Panc1 (cell line): ENCODE results near the gene OLIG1. TPM values are rescaled to one million over a fixed set of nuclear protein-coding genes. Genes with fewer than 3 reads are reported as not detected.

ENCODE experiments used
- ATAC-seq: fragments of 200-7000 bp; cut with Tn5 transposase; 2 replicates; pipeline ENCODE4 v1.9.1; 2020; ENCODE audit warnings: mild to moderate bottlenecking, moderate library complexity
- BruUV-seq: library from RNA; stranded (reverse); fragments of 400-500 nt; replicated peaks from 2 replicates; lab custom pipeline; 2021; lab: Mats Ljungman, UMichigan
- CTCF ChIA-PET: fragments of 300-600 bp; sonication (Branson Sonifier 250); formaldehyde crosslinking; loops from one replicate; lab custom pipeline; 2022; ENCODE audit warnings: antibody characterized with exemption; lab: Charles Lee
- POLR2A ChIA-PET: fragments of 300-600 bp; sonication (Branson Sonifier 250); formaldehyde crosslinking; loops from one replicate; lab custom pipeline; 2022; ENCODE audit warnings: antibody characterized with exemption; lab: Charles Lee
- DNase-seq: peaks from one replicate; pipeline ENCODE4 v3.0.0-alpha.2; 2010; ENCODE audit warnings: low read depth, low spot score
- H3K27ac ChIP-seq: 2 replicates; pipeline ENCODE4 v1.5.1; 2011; ENCODE audit warnings: mild to moderate bottlenecking, low read length, inconsistent platforms
- H3K27me3 ChIP-seq: fragments of 200-500 bp; sonication (Bioruptor generic); 2 replicates; pipeline ENCODE4 v1.6.0; 2014; ENCODE audit warnings: low read length, inconsistent platforms; ENCODE audit not compliant: control insufficient read depth, insufficient read depth
- H3K36me3 ChIP-seq: fragments of 200-500 bp; sonication (Bioruptor generic); 2 replicates; pipeline ENCODE4 v1.5.1; 2014; ENCODE audit warnings: inconsistent platforms, mild to moderate bottlenecking, low read length, moderate library complexity; ENCODE audit not compliant: control insufficient read depth, insufficient read depth
- H3K4me1 ChIP-seq: 2 replicates; pipeline ENCODE4 v1.5.1; 2011; ENCODE audit warnings: inconsistent platforms, mild to moderate bottlenecking, low read length, moderate library complexity; ENCODE audit not compliant: control insufficient read depth, insufficient read depth
- H3K4me3 ChIP-seq, 2 experiments: 2 replicates each; pipeline ENCODE4 v1.5.1; 2011 to 2012; ENCODE audit warnings: low read depth in 2 of 2, low read length in 2 of 2, mild to moderate bottlenecking in 2 of 2, inconsistent platforms in 1 of 2, moderate library complexity in 1 of 2
- H3K9me3 ChIP-seq: fragments of 200-500 bp; sonication (Bioruptor generic); 2 replicates; pipeline ENCODE4 v1.5.1; 2014; ENCODE audit warnings: low read depth, mild to moderate bottlenecking, inconsistent platforms, low read length, moderate library complexity; ENCODE audit not compliant: control insufficient read depth, insufficient read depth
- POLR2AphosphoS5 ChIP-seq: IDR thresholded peaks from 2 replicates; pipeline ENCODE4 v1.6.1; 2012; ENCODE audit warnings: mild to moderate bottlenecking, low read depth, low read length, moderate library complexity
- REST ChIP-seq, 2 experiments: IDR thresholded peaks; 2 replicates each; pipeline ENCODE4 v1.6.1; 2011 to 2012; ENCODE audit warnings: low read depth in 2 of 2, control low read depth in 1 of 2, low read length in 1 of 2, mild to moderate bottlenecking in 1 of 2, moderate library complexity in 1 of 2; ENCODE audit not compliant: insufficient read depth in 1 of 2
- SIN3A ChIP-seq: IDR thresholded peaks from 2 replicates; pipeline ENCODE4 v1.6.1; 2012; ENCODE audit warnings: low read depth, mild to moderate bottlenecking, low read length, moderate library complexity, borderline replicate concordance; ENCODE audit not compliant: insufficient read depth
- TCF7L2 ChIP-seq: IDR thresholded peaks from 2 replicates; pipeline ENCODE4 v1.6.1; 2011; ENCODE audit warnings: mild to moderate bottlenecking, low read depth, low read length, inconsistent platforms
- in situ Hi-C: cut with HindIII; loops from 2 replicates; pipeline ENCODE4 v1.10.0; 2016; ENCODE audit warnings: low sequenced_read_pairs, low pct_unique_long_range_greater_than_20kb
- intact Hi-C: fragments of 100-400 bp; cut with micrococcal nuclease; formaldehyde crosslinking; loops from one replicate; pipeline ENCODE4 v1.10.0; 2022; ENCODE audit not compliant: unreplicated experiment
- total RNA-seq: library from RNA; stranded (reverse); gene quantifications from one replicate; pipeline ENCODE4 v1.2.1, GENCODE V29; 2021; ENCODE audit not compliant: unreplicated experiment
- TF ChIP-seq, protein P1 (sequence below): fragments of 450-650 bp; IDR thresholded peaks from 2 replicates; pipeline ENCODE4 v1.5.1; 2017; ENCODE audit warnings: mild to moderate bottlenecking

OLIG1 gene
- total RNA-seq, 1 experiment from 2014 or later, result 0.21 TPM

DNA sequence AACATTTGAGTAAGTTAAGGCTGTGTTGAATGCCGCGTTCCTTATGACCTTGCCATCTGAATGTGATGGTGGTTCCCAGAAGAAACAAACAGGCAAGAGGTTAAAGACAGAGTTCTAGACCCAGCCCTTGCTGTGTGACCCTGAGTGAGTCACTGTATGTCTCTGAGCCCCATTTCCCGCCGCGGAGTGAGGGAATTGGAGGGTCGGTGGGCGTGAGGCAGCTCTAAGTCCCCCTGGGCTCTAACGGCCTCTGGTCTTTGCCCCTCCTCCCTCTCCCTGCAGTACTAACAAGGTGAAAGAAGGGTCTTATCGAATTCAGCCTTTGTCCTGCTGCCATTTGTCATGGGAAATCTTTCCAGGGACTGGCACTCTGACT is 40.4 kb downstream of the OLIG1 start:
- peaks cover 19% of the 10 kb centered on the region for H3K27me3 ChIP-seq
- H3K4me1 ChIP-seq, result no peaks in the 10 kb centered on the region; the same call in 1 of the 2 replicates
- H3K36me3 ChIP-seq, result no peaks in the 10 kb centered on the region
- H3K4me3 ChIP-seq, result no peak overlapping the region
- H3K27ac ChIP-seq, result no peak overlapping the region
- no peaks in the 10 kb centered on the region for H3K9me3 ChIP-seq
- no TSS peak for BruUV-seq
- intact Hi-C loops, result no loop called here
- DNase-seq (no peak), ATAC-seq (no peak)
- in situ Hi-C loops, result no loop called here
- POLR2A ChIA-PET, result no interaction called here
- CTCF ChIA-PET, result no interaction called here
- TF ChIP-seq, protein P1, sequence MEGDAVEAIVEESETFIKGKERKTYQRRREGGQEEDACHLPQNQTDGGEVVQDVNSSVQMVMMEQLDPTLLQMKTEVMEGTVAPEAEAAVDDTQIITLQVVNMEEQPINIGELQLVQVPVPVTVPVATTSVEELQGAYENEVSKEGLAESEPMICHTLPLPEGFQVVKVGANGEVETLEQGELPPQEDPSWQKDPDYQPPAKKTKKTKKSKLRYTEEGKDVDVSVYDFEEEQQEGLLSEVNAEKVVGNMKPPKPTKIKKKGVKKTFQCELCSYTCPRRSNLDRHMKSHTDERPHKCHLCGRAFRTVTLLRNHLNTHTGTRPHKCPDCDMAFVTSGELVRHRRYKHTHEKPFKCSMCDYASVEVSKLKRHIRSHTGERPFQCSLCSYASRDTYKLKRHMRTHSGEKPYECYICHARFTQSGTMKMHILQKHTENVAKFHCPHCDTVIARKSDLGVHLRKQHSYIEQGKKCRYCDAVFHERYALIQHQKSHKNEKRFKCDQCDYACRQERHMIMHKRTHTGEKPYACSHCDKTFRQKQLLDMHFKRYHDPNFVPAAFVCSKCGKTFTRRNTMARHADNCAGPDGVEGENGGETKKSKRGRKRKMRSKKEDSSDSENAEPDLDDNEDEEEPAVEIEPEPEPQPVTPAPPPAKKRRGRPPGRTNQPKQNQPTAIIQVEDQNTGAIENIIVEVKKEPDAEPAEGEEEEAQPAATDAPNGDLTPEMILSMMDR, result no peak
- TF ChIP-seq POLR2AphosphoS5, result no peak
- TF ChIP-seq SIN3A, result no peak
- TF ChIP-seq REST (IDR thresholded peaks at IDR 0.05; ENCODE audit: insufficient read depth in 1 of 2, low read depth in 2 of 2, low read length in 1 of 2), result no peak
- TF ChIP-seq TCF7L2, result no peak

GRCh38 chr21:33111577-33111976 is 41.6 kb downstream of the OLIG1 start:
- BruUV-seq, result no TSS peak
- no peaks in the 10 kb centered on the region for H3K9me3 ChIP-seq
- no peaks in the 10 kb centered on the region; the same call in 1 of the 2 replicates for H3K4me1 ChIP-seq
- intact Hi-C loops, result no loop called here
- DNase-seq (no peak), ATAC-seq (no peak)
- TF ChIP-seq SIN3A (no peak), TCF7L2 (no peak), REST (IDR thresholded peaks at IDR 0.05; ENCODE audit: insufficient read depth in 1 of 2, low read depth in 2 of 2, low read length in 1 of 2) (no peak), POLR2AphosphoS5 (no peak)
- TF ChIP-seq, protein P1, result no peak
- no peak overlapping the region for H3K27ac ChIP-seq
- H3K4me3 ChIP-seq, result no peak overlapping the region
- peaks cover 19% of the 10 kb centered on the region for H3K27me3 ChIP-seq
- POLR2A ChIA-PET, result no interaction called here
- in situ Hi-C loops, result no loop called here
- CTCF ChIA-PET, result no interaction called here
- H3K36me3 ChIP-seq, result no peaks in the 10 kb centered on the region
